ENCODE measurements around the gene BABAM2. TPM values are rescaled to one million over a fixed set of nuclear protein-coding genes. Genes with fewer than 3 reads are reported as not detected.
"Not testable (repeated sequence)": the region's sequence is repeated elsewhere in the genome, so short reads cannot be mapped to it uniquely, and the experiment has no call there.

Gene BABAM2
- total and polyA plus RNA-seq, 7 donors, result 34.2 to 74.5 (median 52.3) TPM

DNA sequence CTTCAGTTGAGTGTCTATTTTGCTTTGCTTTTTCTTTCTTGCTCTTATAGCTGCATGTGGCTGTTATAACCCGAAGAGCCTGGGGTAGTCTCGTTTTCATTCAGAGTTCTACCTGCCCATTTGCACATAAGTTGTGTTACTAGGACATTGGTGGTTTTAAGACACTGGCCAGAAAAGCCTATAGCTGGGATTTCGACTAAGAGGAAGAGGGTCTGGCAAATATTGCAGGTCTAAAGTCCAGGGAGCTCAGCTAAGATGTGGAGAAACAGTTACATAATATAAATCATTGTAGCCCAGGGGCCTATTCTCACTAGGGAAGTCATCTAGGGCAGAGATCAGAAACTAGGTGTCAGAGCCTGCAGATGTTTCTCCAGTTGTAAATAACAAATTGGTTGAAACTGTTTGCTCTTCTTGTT is 120.8 kb downstream of the BABAM2 start:
- Histone ChIP-seq H3K4me3 (no peak overlapping the region), H3K9me3 (no peaks in the 10 kb centered on the region), H3K27ac (no peak overlapping the region), H3K27me3 (ENCODE audit: insufficient read depth in 3 of 3, low read length in 2 of 3) (no peaks in the 10 kb centered on the region), H3K36me3 (ENCODE audit: insufficient read depth in 1 of 2, low read depth in 1 of 2) (no peaks in the 10 kb centered on the region), H3K4me1 (peaks cover 27% of the 10 kb centered on the region)
- WGBS, 3 donors, result 84 to 87% (median 85%) methylated on average over 3 of the region's 3 CpGs
- no peak for TF ChIP-seq CTCF (IDR thresholded peaks at IDR 0.05)
- ATAC-seq, result no peak
- DNase-seq, result no peak
- intact Hi-C loops (cut with DNase I), result no loop called here

- WGBS, 3 donors, result 98 to 100% (median 99%) methylated on average over 2 of the region's 2 CpGs
Measured at GRCh38 chr2:28018474-28018873, 127.9 kb downstream of the BABAM2 start.

GRCh38 chr2:28019521-28019920 is 129.0 kb downstream of the BABAM2 start:
- intact Hi-C loops (cut with DNase I); H3K27ac ChIP-seq; H3K4me3 ChIP-seq; DNase-seq; ATAC-seq; H3K9me3 ChIP-seq; H3K36me3 ChIP-seq (ENCODE audit: insufficient read depth in 1 of 2, low read depth in 1 of 2); H3K4me1 ChIP-seq; H3K27me3 ChIP-seq (ENCODE audit: insufficient read depth in 3 of 3, low read length in 2 of 3): not testable (repeated sequence)
- WGBS, 3 donors, result 67 to 83% (median 69%) methylated on average over 2 of the region's 2 CpGs

More at GRCh38 chr2:28018474-28018873, 127.9 kb downstream of the BABAM2 start:
- intact Hi-C loops (cut with DNase I); H3K36me3 ChIP-seq (ENCODE audit: insufficient read depth in 1 of 2, low read depth in 1 of 2); DNase-seq; H3K27ac ChIP-seq; H3K4me1 ChIP-seq; H3K9me3 ChIP-seq; ATAC-seq; H3K27me3 ChIP-seq (ENCODE audit: insufficient read depth in 3 of 3, low read length in 2 of 3); H3K4me3 ChIP-seq: not testable (repeated sequence)

GRCh38 chr2:28021898-28022297 is 131.4 kb downstream of the BABAM2 start:
- no peak for ATAC-seq
- WGBS, 3 donors, result 94 to 96% (median 94%) methylated on average over 9 of the region's 9 CpGs
- no peak for TF ChIP-seq CTCF (IDR thresholded peaks at IDR 0.05)

GRCh38 chr2:28025123-28025522 is 134.6 kb downstream of the BABAM2 start:
- ATAC-seq (no peak), DNase-seq (no peak)
- WGBS, 3 donors, result 93 to 98% (median 98%) methylated on average over 4 of the region's 4 CpGs
- H3K9me3 ChIP-seq, result no peaks in the 10 kb centered on the region
- no peak overlapping the region for H3K27ac ChIP-seq
- H3K4me3 ChIP-seq, result no peak overlapping the region
- H3K36me3 ChIP-seq (ENCODE audit: insufficient read depth in 1 of 2, low read depth in 1 of 2), result peaks cover 0 to 10% of the 10 kb centered on the region in 2 donors
- H3K4me1 ChIP-seq, result no peaks in the 10 kb centered on the region
- intact Hi-C loops (cut with DNase I), result no loop called here
- H3K27me3 ChIP-seq (ENCODE audit: insufficient read depth in 3 of 3, low read length in 2 of 3), result no peaks in the 10 kb centered on the region
- no peak for TF ChIP-seq CTCF (IDR thresholded peaks at IDR 0.05)

More at GRCh38 chr2:28021898-28022297, 131.4 kb downstream of the BABAM2 start:
- no peak for DNase-seq
- no peaks in the 10 kb centered on the region for H3K4me1 ChIP-seq
- H3K4me3 ChIP-seq, result no peak overlapping the region
- no peaks in the 10 kb centered on the region for H3K9me3 ChIP-seq
- no peak overlapping the region for H3K27ac ChIP-seq
- intact Hi-C loops (cut with DNase I), result no loop called here
- H3K36me3 ChIP-seq (ENCODE audit: insufficient read depth in 1 of 2, low read depth in 1 of 2), result peaks cover 0 to 10% of the 10 kb centered on the region in 2 donors
- H3K27me3 ChIP-seq (ENCODE audit: insufficient read depth in 3 of 3, low read length in 2 of 3), result no peaks in the 10 kb centered on the region

- DNase-seq; intact Hi-C loops (cut with DNase I): not testable (repeated sequence)
Measured at GRCh38 chr2:28026230-28026629, 135.7 kb downstream of the BABAM2 start.

More at GRCh38 chr2:28026230-28026629, 135.7 kb downstream of the BABAM2 start:
- not testable (repeated sequence) for H3K4me3 ChIP-seq; H3K27me3 ChIP-seq (ENCODE audit: insufficient read depth in 3 of 3, low read length in 2 of 3); ATAC-seq; H3K4me1 ChIP-seq; H3K9me3 ChIP-seq; H3K36me3 ChIP-seq (ENCODE audit: insufficient read depth in 1 of 2, low read depth in 1 of 2); H3K27ac ChIP-seq
- 96 to 99% (median 98%) methylated on average over 2 of the region's 2 CpGs for WGBS, 3 donors
